ENCODE data around the gene THAP2. TPM values are rescaled to one million over a fixed set of nuclear protein-coding genes. Genes with fewer than 3 reads are reported as not detected.

THAP2 gene
- total and polyA plus RNA-seq, 10 donors: 3.1 to 8.8 (median 5.1) TPM

GRCh38 chr12:71655495-71655894, 8.6 kb upstream of the THAP2 start:
- H3K4me3 ChIP-seq: no peak overlapping the region

GRCh38 chr12:71655907-71656306, 8.2 kb upstream of the THAP2 start:
- H3K36me3 ChIP-seq: peaks cover 0 to 99% (median 45%) of the 10 kb centered on the region in 6 donors
- DNase-seq: no peak
- TF ChIP-seq POLR2AphosphoS5 (IDR thresholded peaks at IDR 0.05): no peak
- TF ChIP-seq POLR2A (IDR thresholded peaks at IDR 0.05): no peak
- TF ChIP-seq CTCF (IDR thresholded peaks at IDR 0.05 in 8 of 11, conservative IDR thresholded peaks at IDR 0.05 in 3 of 11): no peak
- intact Hi-C loops (cut with DNase I; ENCODE audit: low total_unique reads): no loop called here
- WGBS, 5 donors: 86 to 100% (median 94%) methylated on average over 1 of the region's 1 CpG
- H3K4me1 ChIP-seq: peaks cover 20 to 87% (median 56%) of the 10 kb centered on the region in 6 donors
- H3K4me3 ChIP-seq: no peak overlapping the region
- H3K27me3 ChIP-seq (replicated peaks in 1 of 7): no peaks in the 10 kb centered on the region
- H3K9me3 ChIP-seq: peaks cover 0 to 14% (median 4%) of the 10 kb centered on the region in 8 donors
- no peak overlapping the region for H3K27ac ChIP-seq

More at GRCh38 chr12:71655495-71655894, 8.6 kb upstream of the THAP2 start:
- Histone ChIP-seq H3K9me3 (peaks cover 0 to 14% (median 4%) of the 10 kb centered on the region in 8 donors), H3K36me3 (peaks cover 0 to 98% (median 46%) of the 10 kb centered on the region in 6 donors), H3K27ac (no peak overlapping the region), H3K27me3 (replicated peaks in 1 of 7) (no peaks in the 10 kb centered on the region), H3K4me1 (peaks cover 18 to 87% (median 56%) of the 10 kb centered on the region in 6 donors)
- TF ChIP-seq CTCF (IDR thresholded peaks at IDR 0.05 in 8 of 11, conservative IDR thresholded peaks at IDR 0.05 in 3 of 11) (no peak), POLR2AphosphoS5 (IDR thresholded peaks at IDR 0.05) (no peak), POLR2A (IDR thresholded peaks at IDR 0.05) (no peak)
- 36 to 54% (median 42%) methylated on average over 1 of the region's 1 CpG for WGBS, 5 donors
- intact Hi-C loops (cut with DNase I; ENCODE audit: low total_unique reads): no loop called here
- no peak for DNase-seq

GRCh38 chr12:71656740-71657139, 7.4 kb upstream of the THAP2 start:
- H3K27me3 ChIP-seq (replicated peaks in 1 of 7): no peaks in the 10 kb centered on the region
- peaks cover 0 to 97% (median 43%) of the 10 kb centered on the region in 6 donors for H3K36me3 ChIP-seq
- no peak overlapping the region for H3K4me3 ChIP-seq
- TF ChIP-seq POLR2AphosphoS5 (IDR thresholded peaks at IDR 0.05): no peak
- no peak for TF ChIP-seq CTCF (IDR thresholded peaks at IDR 0.05 in 8 of 11, conservative IDR thresholded peaks at IDR 0.05 in 3 of 11)
- TF ChIP-seq POLR2A (IDR thresholded peaks at IDR 0.05): no peak
- intact Hi-C loops (cut with DNase I; ENCODE audit: low total_unique reads): no loop called here
- peaks cover 0 to 14% (median 4%) of the 10 kb centered on the region in 8 donors for H3K9me3 ChIP-seq
- DNase-seq: no peak
- peaks cover 28 to 87% (median 57%) of the 10 kb centered on the region in 6 donors for H3K4me1 ChIP-seq
- WGBS, 5 donors: 79 to 90% (median 88%) methylated on average over 3 of the region's 3 CpGs
- no peak overlapping the region for H3K27ac ChIP-seq

- 6 to 16% (median 9%) methylated on average over 8 of the region's 8 CpGs for WGBS, 5 donors
- peak overlapping the region; percentile 62 to 93 (median 84) for H3K4me3 ChIP-seq
- peak overlapping the region in 7 of 8 donors; percentile 97 to 99 (median 99) for H3K27ac ChIP-seq
- H3K36me3 ChIP-seq: peaks cover 0 to 44% (median 27%) of the 10 kb centered on the region in 6 donors
- H3K9me3 ChIP-seq: no peaks in the 10 kb centered on the region
- TF ChIP-seq POLR2AphosphoS5 (IDR thresholded peaks at IDR 0.05) (no peak), POLR2A (IDR thresholded peaks at IDR 0.05) (no peak), CTCF (IDR thresholded peaks at IDR 0.05 in 8 of 11, conservative IDR thresholded peaks at IDR 0.05 in 3 of 11) (no peak)
- peaks cover 20 to 69% (median 52%) of the 10 kb centered on the region in 6 donors for H3K4me1 ChIP-seq
- intact Hi-C loops (cut with DNase I; ENCODE audit: low total_unique reads): no loop called here
- DNase-seq: no peak
- no peaks in the 10 kb centered on the region for H3K27me3 ChIP-seq (replicated peaks in 1 of 7)
Observed at GRCh38 chr12:71661977-71662530, 2.0 kb upstream of the THAP2 start.
